ENCODE data around the gene ANTXR2.

DNA sequence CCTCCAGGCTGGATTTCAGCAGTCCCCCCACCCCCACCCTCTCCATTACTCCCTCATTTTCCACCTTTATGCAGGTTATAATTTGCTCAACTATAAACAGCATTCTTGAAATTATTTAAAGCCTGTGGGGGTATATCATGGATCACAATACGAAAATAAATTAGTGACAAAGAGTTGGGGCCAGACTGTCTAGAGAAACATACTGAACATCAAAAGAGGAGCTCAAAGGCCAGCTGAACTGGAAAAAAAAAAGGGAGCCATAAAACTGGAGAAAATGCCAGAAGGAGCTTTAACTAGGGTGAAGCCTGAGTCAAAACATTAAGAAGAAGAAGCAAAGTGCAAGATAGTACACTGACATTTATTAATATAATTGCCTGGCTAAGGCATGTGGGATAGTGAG, 137.8 kb downstream of the ANTXR2 start:
- TF ChIP-seq, protein P1, sequence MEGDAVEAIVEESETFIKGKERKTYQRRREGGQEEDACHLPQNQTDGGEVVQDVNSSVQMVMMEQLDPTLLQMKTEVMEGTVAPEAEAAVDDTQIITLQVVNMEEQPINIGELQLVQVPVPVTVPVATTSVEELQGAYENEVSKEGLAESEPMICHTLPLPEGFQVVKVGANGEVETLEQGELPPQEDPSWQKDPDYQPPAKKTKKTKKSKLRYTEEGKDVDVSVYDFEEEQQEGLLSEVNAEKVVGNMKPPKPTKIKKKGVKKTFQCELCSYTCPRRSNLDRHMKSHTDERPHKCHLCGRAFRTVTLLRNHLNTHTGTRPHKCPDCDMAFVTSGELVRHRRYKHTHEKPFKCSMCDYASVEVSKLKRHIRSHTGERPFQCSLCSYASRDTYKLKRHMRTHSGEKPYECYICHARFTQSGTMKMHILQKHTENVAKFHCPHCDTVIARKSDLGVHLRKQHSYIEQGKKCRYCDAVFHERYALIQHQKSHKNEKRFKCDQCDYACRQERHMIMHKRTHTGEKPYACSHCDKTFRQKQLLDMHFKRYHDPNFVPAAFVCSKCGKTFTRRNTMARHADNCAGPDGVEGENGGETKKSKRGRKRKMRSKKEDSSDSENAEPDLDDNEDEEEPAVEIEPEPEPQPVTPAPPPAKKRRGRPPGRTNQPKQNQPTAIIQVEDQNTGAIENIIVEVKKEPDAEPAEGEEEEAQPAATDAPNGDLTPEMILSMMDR (IDR thresholded peaks at IDR 0.05), result no peak
- TF ChIP-seq POLR2A (IDR thresholded peaks at IDR 0.05), result no peak

Data from right lobe of liver (tissue), 4 donors.